Natural killer cell (primary cell): Measurements from ENCODE around the gene MYO1F. TPM values are rescaled to one million over a fixed set of nuclear protein-coding genes. Genes with fewer than 3 reads are reported as not detected.

ENCODE experiments used
- ATAC-seq, 3 donors: fragments of 150-1000 bp in 2 of 3; fragments of 200-7000 bp in 1 of 3; cut with Tn5 transposase; 1 replicate in 1 of 3; 2 replicates in 2 of 3; pipeline ENCODE4 v1.10.0; 2021; ENCODE audit warnings: mild to moderate bottlenecking in 2 of 3, moderate library complexity in 2 of 3
- DNase-seq, 2 donors: peaks; one replicate each; pipeline versions ENCODE4 v3.0.0 to v3.0.0-alpha.2; 2013 to 2021; ENCODE audit warnings: mixed read lengths in 1 of 2
- H3K27ac ChIP-seq: one replicate; pipeline ENCODE4 v1.5.1; 2013; ENCODE audit warnings: mild to moderate bottlenecking, low read length
- H3K27me3 ChIP-seq: one replicate; pipeline ENCODE4 v1.6.1; 2013; ENCODE audit warnings: low read length; ENCODE audit not compliant: control insufficient read depth, insufficient read depth
- H3K36me3 ChIP-seq: one replicate; pipeline ENCODE4 v1.6.1; 2013; ENCODE audit warnings: low read length; ENCODE audit not compliant: control insufficient read depth, insufficient read depth
- H3K4me1 ChIP-seq: one replicate; pipeline ENCODE4 v1.6.1; 2013; ENCODE audit warnings: low read length; ENCODE audit not compliant: control insufficient read depth, insufficient read depth
- H3K4me3 ChIP-seq: one replicate; pipeline ENCODE4 v1.5.1; 2013; ENCODE audit warnings: low read length
- H3K9me3 ChIP-seq: one replicate; pipeline ENCODE4 v1.6.1; 2013; ENCODE audit warnings: low read length; ENCODE audit not compliant: control insufficient read depth, insufficient read depth
- H3K27ac Mint-ChIP-seq, 2 donors: one replicate each; pipeline ENCODE4 v1.8.0; 2022; ENCODE audit warnings: mild to moderate bottlenecking in 2 of 2, mixed read lengths in 2 of 2, moderate library complexity in 1 of 2
- H3K27me3 Mint-ChIP-seq, 2 donors: one replicate each; pipeline ENCODE4 v1.8.0; 2022; ENCODE audit warnings: low read depth in 2 of 2, mixed read lengths in 2 of 2
- H3K36me3 Mint-ChIP-seq: one replicate; pipeline ENCODE4 v1.8.0; 2022; ENCODE audit warnings: mixed read lengths
- H3K4me1 Mint-ChIP-seq, 2 donors: one replicate each; pipeline ENCODE4 v1.8.0; 2022; ENCODE audit warnings: mixed read lengths in 2 of 2
- H3K4me3 Mint-ChIP-seq: one replicate; pipeline ENCODE4 v1.8.0; 2022; ENCODE audit warnings: mild to moderate bottlenecking, moderate library complexity, mixed read lengths
- H3K9me3 Mint-ChIP-seq, 2 donors: one replicate each; pipeline ENCODE4 v1.8.0; 2022; ENCODE audit warnings: mixed read lengths in 2 of 2
- WGBS: methylation state at CpG from one replicate; pipeline ENCODE4 v1.1.7; 2013; ENCODE audit warnings: missing lambda C conversion rate; ENCODE audit not compliant: insufficient coverage; 5-methylcytosine and 5-hydroxymethylcytosine counted together
- intact Hi-C: fragments of 100-400 bp; cut with micrococcal nuclease; formaldehyde crosslinking; loops from one replicate; pipeline ENCODE4 v1.14.2; 2022
- total RNA-seq, 4 donors: library from RNA; stranded (reverse); fragments of 120-200 nt in 1 of 4; gene quantifications; one replicate each; pipeline versions ENCODE4 v1.2.3 to v1.2.4, GENCODE V29; 2013 to 2022
- TF ChIP-seq, protein P1 (sequence below): fragments of 200-600 bp; IDR thresholded peaks from one replicate; pipeline ENCODE4 v1.8.0; 2022; ENCODE audit warnings: antibody characterized with exemption

The MYO1F gene
- total RNA-seq, 3 donors from 2014 or later (not counting 1 experiment from before 2014, with no cell fraction given): 971 to 1,223 (median 1,014) TPM

DNA sequence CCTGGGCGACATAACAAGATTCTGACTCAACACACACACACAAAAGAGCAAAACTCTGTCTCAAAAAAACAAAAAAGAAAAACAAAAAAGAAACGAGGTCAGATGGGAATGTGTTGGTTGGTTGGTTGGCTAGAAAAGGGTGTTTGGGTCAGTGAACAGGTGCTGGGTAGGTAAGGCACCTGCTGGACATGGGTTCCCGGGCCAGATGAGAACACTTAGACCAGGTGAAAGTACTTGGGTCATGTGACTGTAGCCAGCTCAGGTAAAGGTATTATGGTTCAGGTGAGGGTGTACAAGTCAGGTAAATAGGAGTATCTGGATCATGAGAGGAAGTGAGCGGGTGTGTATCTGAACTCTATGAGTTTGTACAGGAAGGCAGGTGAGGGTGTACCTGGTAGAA lies 48.7 kb downstream of the MYO1F start:
- H3K4me1 Mint-ChIP-seq: peaks cover 22 to 23% of the 10 kb centered on the region in 2 donors
- H3K9me3 Mint-ChIP-seq: no peaks in the 10 kb centered on the region
- TF ChIP-seq, protein P1, sequence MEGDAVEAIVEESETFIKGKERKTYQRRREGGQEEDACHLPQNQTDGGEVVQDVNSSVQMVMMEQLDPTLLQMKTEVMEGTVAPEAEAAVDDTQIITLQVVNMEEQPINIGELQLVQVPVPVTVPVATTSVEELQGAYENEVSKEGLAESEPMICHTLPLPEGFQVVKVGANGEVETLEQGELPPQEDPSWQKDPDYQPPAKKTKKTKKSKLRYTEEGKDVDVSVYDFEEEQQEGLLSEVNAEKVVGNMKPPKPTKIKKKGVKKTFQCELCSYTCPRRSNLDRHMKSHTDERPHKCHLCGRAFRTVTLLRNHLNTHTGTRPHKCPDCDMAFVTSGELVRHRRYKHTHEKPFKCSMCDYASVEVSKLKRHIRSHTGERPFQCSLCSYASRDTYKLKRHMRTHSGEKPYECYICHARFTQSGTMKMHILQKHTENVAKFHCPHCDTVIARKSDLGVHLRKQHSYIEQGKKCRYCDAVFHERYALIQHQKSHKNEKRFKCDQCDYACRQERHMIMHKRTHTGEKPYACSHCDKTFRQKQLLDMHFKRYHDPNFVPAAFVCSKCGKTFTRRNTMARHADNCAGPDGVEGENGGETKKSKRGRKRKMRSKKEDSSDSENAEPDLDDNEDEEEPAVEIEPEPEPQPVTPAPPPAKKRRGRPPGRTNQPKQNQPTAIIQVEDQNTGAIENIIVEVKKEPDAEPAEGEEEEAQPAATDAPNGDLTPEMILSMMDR: no peak
- Histone ChIP-seq H3K4me3 (no peak overlapping the region), H3K4me1 (no peaks in the 10 kb centered on the region), H3K9me3 (no peaks in the 10 kb centered on the region), H3K27ac (no peak overlapping the region), H3K36me3 (peaks cover 90% of the 10 kb centered on the region), H3K27me3 (no peaks in the 10 kb centered on the region)
- intact Hi-C loops: no loop called here
- 91% methylated on average over 3 of the region's 4 CpGs for WGBS
- peaks cover 29% of the 10 kb centered on the region for H3K36me3 Mint-ChIP-seq
- H3K27me3 Mint-ChIP-seq: no peaks in the 10 kb centered on the region
- peak overlapping the region; percentile 83 to 88 for H3K27ac Mint-ChIP-seq
- H3K4me3 Mint-ChIP-seq: no peak overlapping the region
- ATAC-seq (no peak), DNase-seq (no peak)

DNA sequence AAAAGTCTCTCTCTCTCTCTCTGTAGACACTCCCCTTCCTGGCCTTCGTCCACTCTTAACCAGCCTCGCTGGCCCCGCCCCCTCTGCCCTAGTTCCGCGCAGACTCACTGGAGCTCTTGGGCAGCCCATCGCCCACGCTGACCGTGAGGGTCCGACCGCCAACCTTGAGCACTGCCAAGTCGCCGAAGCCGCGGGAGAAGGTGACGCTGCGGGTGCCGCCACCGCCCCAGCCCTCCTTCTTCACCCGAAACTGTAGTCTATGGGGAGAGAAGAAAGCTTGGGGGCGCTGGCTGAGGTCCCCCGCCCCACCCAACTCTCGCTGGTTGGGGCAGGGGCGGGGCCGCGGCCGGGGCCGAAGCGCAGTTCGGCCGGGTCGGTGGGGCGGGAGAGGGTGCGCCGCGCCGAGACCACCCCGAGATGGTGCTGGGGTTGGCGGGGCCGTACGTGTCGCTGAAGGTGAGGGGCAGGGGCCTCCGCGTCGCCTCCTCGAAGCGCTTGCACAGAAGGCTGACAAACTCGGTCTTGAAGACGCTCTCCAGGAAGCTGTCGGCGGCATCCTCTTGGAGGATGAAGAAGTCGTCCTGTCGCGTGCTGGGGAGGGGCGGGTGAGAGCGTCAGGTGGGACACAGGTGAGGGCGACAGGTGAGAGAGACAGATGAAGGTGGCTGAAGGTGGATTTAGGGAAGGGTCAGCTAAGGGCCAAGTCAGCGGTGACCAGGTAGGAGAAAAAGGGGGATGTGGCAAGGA lies 50.7 kb downstream of the MYO1F start:
- Mint-ChIP-seq H3K4me1 (peaks cover 22 to 23% of the 10 kb centered on the region in 2 donors), H3K36me3 (peaks cover 20% of the 10 kb centered on the region), H3K4me3 (no peak overlapping the region), H3K27ac (peak overlapping the region in 1 of 2 donors; percentile 63), H3K27me3 (no peaks in the 10 kb centered on the region), H3K9me3 (no peaks in the 10 kb centered on the region)
- no peaks in the 10 kb centered on the region for H3K9me3 ChIP-seq
- intact Hi-C loops: no loop called here
- ATAC-seq (peak in 1 of 3 donors; percentile 27), DNase-seq (no peak)
- no peaks in the 10 kb centered on the region for H3K27me3 ChIP-seq
- no peaks in the 10 kb centered on the region for H3K4me1 ChIP-seq
- H3K4me3 ChIP-seq: no peak overlapping the region
- TF ChIP-seq, protein P1: no peak
- 92% methylated on average over 57 of the region's 57 CpGs for WGBS
- peaks cover 90% of the 10 kb centered on the region for H3K36me3 ChIP-seq
- no peak overlapping the region for H3K27ac ChIP-seq

DNA sequence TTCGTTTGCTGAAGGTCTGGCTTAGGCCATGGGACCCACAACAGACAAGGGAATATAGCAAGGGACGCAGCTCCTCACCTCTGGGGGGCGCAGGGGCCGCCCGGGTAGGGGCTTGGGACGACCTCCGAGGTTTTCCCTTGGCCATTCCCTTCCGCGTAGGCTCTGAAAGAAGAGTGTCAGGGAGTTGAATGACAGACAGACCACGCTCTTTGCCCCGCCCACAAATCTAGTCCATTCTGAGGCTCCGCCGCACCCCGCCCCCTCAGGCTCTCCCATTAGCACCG lies 51.9 kb downstream of the MYO1F start:
- no peaks in the 10 kb centered on the region for H3K27me3 Mint-ChIP-seq
- peaks cover 20% of the 10 kb centered on the region for H3K36me3 Mint-ChIP-seq
- WGBS: 92% methylated on average over 15 of the region's 15 CpGs
- no peak overlapping the region for H3K4me3 Mint-ChIP-seq
- intact Hi-C loops: no loop called here
- DNase-seq (no peak), ATAC-seq (no peak)
- Histone ChIP-seq H3K9me3 (no peaks in the 10 kb centered on the region), H3K4me1 (no peaks in the 10 kb centered on the region), H3K27ac (no peak overlapping the region), H3K36me3 (peaks cover 90% of the 10 kb centered on the region), H3K4me3 (no peak overlapping the region), H3K27me3 (no peaks in the 10 kb centered on the region)
- peaks cover 23 to 26% of the 10 kb centered on the region in 2 donors for H3K4me1 Mint-ChIP-seq
- H3K9me3 Mint-ChIP-seq: no peaks in the 10 kb centered on the region
- TF ChIP-seq, protein P1: no peak
- no peak overlapping the region for H3K27ac Mint-ChIP-seq

DNA sequence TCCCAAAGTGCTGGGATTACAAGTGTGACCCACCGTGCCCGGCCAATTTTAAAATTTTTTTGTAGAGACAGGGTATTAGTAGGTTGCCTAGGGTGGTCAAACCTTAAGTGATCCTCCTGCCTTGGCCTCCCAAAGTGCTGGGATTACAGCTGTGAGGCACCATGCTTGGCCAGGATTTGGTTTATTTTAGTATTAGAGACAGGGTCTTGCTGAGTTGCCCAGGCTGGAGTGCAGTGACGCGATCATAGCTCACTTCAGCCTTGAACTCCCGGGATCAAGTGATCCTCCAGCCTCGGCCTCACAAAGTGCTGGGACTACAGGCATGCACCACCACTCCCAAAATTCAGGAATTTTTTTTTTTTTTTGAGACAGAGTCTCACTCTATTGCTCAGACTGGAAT lies 57.9 kb downstream of the MYO1F start:
- H3K27me3 ChIP-seq: no peaks in the 10 kb centered on the region
- H3K4me3 ChIP-seq: no peak overlapping the region
- H3K27ac ChIP-seq: no peak overlapping the region
- peaks cover 33% of the 10 kb centered on the region for H3K36me3 ChIP-seq
- peaks cover 55% of the 10 kb centered on the region for H3K4me1 ChIP-seq
- no peaks in the 10 kb centered on the region for H3K9me3 Mint-ChIP-seq
- H3K4me3 Mint-ChIP-seq: no peak overlapping the region
- H3K4me1 Mint-ChIP-seq: peaks cover 40 to 50% of the 10 kb centered on the region in 2 donors
- intact Hi-C loops: loop anchor here (10.0 kb wide), 1 partner anchor 105 kb away; the partner anchor contains the start of gene MARCHF2
- TF ChIP-seq, protein P1: no peak
- no peaks in the 10 kb centered on the region for H3K27me3 Mint-ChIP-seq
- DNase-seq (no peak), ATAC-seq (no peak)
- H3K36me3 Mint-ChIP-seq: no peaks in the 10 kb centered on the region
- H3K27ac Mint-ChIP-seq: peak overlapping the region; percentile 94 to 100
- H3K9me3 ChIP-seq: no peaks in the 10 kb centered on the region
- 96% methylated on average over 6 of the region's 6 CpGs for WGBS
